IMR-90 (cell line): ENCODE data around the gene CREB1. TPM values are rescaled to one million over a fixed set of nuclear protein-coding genes. Genes with fewer than 3 reads are reported as not detected.

Experiments
- ATAC-seq: fragments of 200-7000 bp; cut with Tn5 transposase; 2 replicates; pipeline ENCODE4 v1.9.1; 2020; ENCODE audit warnings: low read depth, mild to moderate bottlenecking, moderate library complexity
- BruUV-seq: library from RNA; stranded (reverse); fragments of 400-500 nt; replicated peaks from 2 replicates; lab custom pipeline; 2021; lab: Mats Ljungman, UMichigan
- CTCF ChIA-PET: fragments of 300-600 bp; formaldehyde crosslinking; extraction: SDS; loops from one replicate; lab custom pipeline; 2021; ENCODE audit warnings: antibody characterized with exemption; lab: Yijun Ruan, JAX
- POLR2A ChIA-PET: fragments of 300-600 bp; sonication (Branson Sonifier 250); formaldehyde crosslinking; loops from one replicate; lab custom pipeline; 2022; ENCODE audit warnings: antibody characterized with exemption; ENCODE audit not compliant: unreplicated experiment; lab: Charles Lee
- DNase-seq: peaks from one replicate; pipeline ENCODE4 v3.0.0; 2013
- H2AFZ ChIP-seq: replicated peaks from 2 replicates; pipeline ENCODE3; 2013; ENCODE audit warnings: low read length, mild to moderate bottlenecking; ENCODE audit not compliant: poor library complexity
- H2AK5ac ChIP-seq: 2 replicates; pipeline ENCODE4 v1.6.1; 2013; ENCODE audit warnings: low read depth, low read length, inconsistent platforms
- H2AK9ac ChIP-seq: replicated peaks from 2 replicates; pipeline ENCODE3; 2013; ENCODE audit warnings: mild to moderate bottlenecking, low read depth, low read length, moderate library complexity; ENCODE audit not compliant: poor library complexity
- H2BK120ac ChIP-seq: 2 replicates; pipeline ENCODE4 v1.6.1; 2013; ENCODE audit warnings: low read depth, low read length, inconsistent platforms
- H2BK15ac ChIP-seq: 3 replicates; pipeline ENCODE4 v1.6.1; 2013; ENCODE audit warnings: low read depth, low read length, inconsistent platforms
- H2BK20ac ChIP-seq: 2 replicates; pipeline ENCODE4 v1.6.1; 2013; ENCODE audit warnings: low read depth, mild to moderate bottlenecking, inconsistent platforms, low read length, moderate library complexity
- H2BK5ac ChIP-seq: 2 replicates; pipeline ENCODE4 v1.6.1; 2013; ENCODE audit warnings: mild to moderate bottlenecking, low read depth, low read length, inconsistent platforms; ENCODE audit not compliant: poor library complexity, severe bottlenecking
- H3K14ac ChIP-seq: replicated peaks from 2 replicates; pipeline ENCODE4 v1.6.1; 2013; ENCODE audit warnings: low read depth, low read length, inconsistent platforms
- H3K18ac ChIP-seq: 2 replicates; pipeline ENCODE4 v1.6.1; 2013; ENCODE audit warnings: low read depth, low read length, control low read depth
- H3K23ac ChIP-seq: 2 replicates; pipeline ENCODE4 v1.6.1; 2013; ENCODE audit warnings: low read depth, low read length, inconsistent platforms
- H3K27ac ChIP-seq: 2 replicates; pipeline ENCODE4 v1.5.1; 2013; ENCODE audit warnings: mild to moderate bottlenecking, control low read depth, low read length; ENCODE audit not compliant: insufficient read depth
- H3K27me3 ChIP-seq: 2 replicates; pipeline ENCODE4 v1.6.1; 2013; ENCODE audit warnings: low read length; ENCODE audit not compliant: control insufficient read depth, insufficient read depth
- H3K36me3 ChIP-seq: 2 replicates; pipeline ENCODE4 v1.6.1; 2013; ENCODE audit warnings: low read length, mixed read lengths; ENCODE audit not compliant: control insufficient read depth, insufficient read depth
- H3K4ac ChIP-seq: 2 replicates; pipeline ENCODE4 v1.6.1; 2013; ENCODE audit warnings: low read depth, low read length, inconsistent platforms
- H3K4me1 ChIP-seq: 2 replicates; pipeline ENCODE4 v1.6.1; 2013; ENCODE audit warnings: low read length, mixed read lengths; ENCODE audit not compliant: control insufficient read depth, insufficient read depth
- H3K4me2 ChIP-seq: 2 replicates; pipeline ENCODE4 v1.6.1; 2013; ENCODE audit warnings: low read depth, mild to moderate bottlenecking, control low read depth, low read length, moderate library complexity
- H3K4me3 ChIP-seq: 2 replicates; pipeline ENCODE4 v1.5.1; 2013; ENCODE audit warnings: low read depth, mild to moderate bottlenecking, control low read depth, low read length, moderate library complexity; ENCODE audit not compliant: insufficient read depth
- H3K56ac ChIP-seq: 2 replicates; pipeline ENCODE4 v1.6.1; 2013; ENCODE audit warnings: low read length, inconsistent platforms; ENCODE audit not compliant: insufficient read depth; ENCODE audit errors: extremely low read depth
- H3K79me1 ChIP-seq, 2 experiments: 2 replicates each; pipeline ENCODE4 v1.6.1; 2013; ENCODE audit warnings: low read length in 2 of 2, inconsistent platforms in 1 of 2, low read depth in 1 of 2
- H3K9ac ChIP-seq: 2 replicates; pipeline ENCODE4 v1.6.1; 2013; ENCODE audit warnings: low read depth, low read length, control low read depth
- H3K9me1 ChIP-seq: 2 replicates; pipeline ENCODE4 v1.6.1; 2013; ENCODE audit warnings: low read length, inconsistent platforms; ENCODE audit not compliant: insufficient read depth
- H3K9me3 ChIP-seq: 2 replicates; pipeline ENCODE4 v1.6.1; 2013; ENCODE audit warnings: low read length; ENCODE audit not compliant: control insufficient read depth, insufficient read depth
- H4K20me1 ChIP-seq: 2 replicates; pipeline ENCODE4 v1.6.1; 2013; ENCODE audit warnings: low read length, inconsistent platforms; ENCODE audit not compliant: insufficient read depth
- H4K5ac ChIP-seq: 2 replicates; pipeline ENCODE4 v1.6.1; 2013; ENCODE audit warnings: mild to moderate bottlenecking, low read depth, low read length, control low read depth
- H4K8ac ChIP-seq, 2 experiments: 2 replicates each; pipeline ENCODE4 v1.6.1; 2013; ENCODE audit warnings: low read depth in 2 of 2, low read length in 2 of 2, control low read depth in 1 of 2, inconsistent platforms in 1 of 2
- H4K91ac ChIP-seq: 2 replicates; pipeline ENCODE4 v1.6.1; 2013; ENCODE audit warnings: low read depth, low read length, inconsistent platforms; ENCODE audit not compliant: insufficient read depth
- CEBPB ChIP-seq: IDR thresholded peaks from 2 replicates; pipeline ENCODE4 v1.6.1; 2012; ENCODE audit warnings: low read depth, low read length, improper control_type of control experiment
- ELK1 ChIP-seq: fragments of 150-350 bp; IDR thresholded peaks from 2 replicates; pipeline ENCODE4 v1.6.1; 2016; ENCODE audit warnings: low read depth, mild to moderate bottlenecking, low read length, moderate library complexity, borderline replicate concordance
- MXI1 ChIP-seq: IDR thresholded peaks from 2 replicates; pipeline ENCODE4 v1.6.1; 2012; ENCODE audit warnings: low read depth, mild to moderate bottlenecking, low read length, moderate library complexity, borderline replicate concordance
- POLR2A ChIP-seq: IDR thresholded peaks from 2 replicates; pipeline ENCODE4 v1.6.1; 2012; ENCODE audit warnings: mild to moderate bottlenecking, low read depth, low read length
- RAD21 ChIP-seq: IDR thresholded peaks from 2 replicates; pipeline ENCODE4 v1.6.1; 2012; ENCODE audit warnings: low read length, improper control_type of control experiment
- RCOR1 ChIP-seq: IDR thresholded peaks from 2 replicates; pipeline ENCODE4 v1.6.1; 2012; ENCODE audit warnings: mild to moderate bottlenecking, low read length, improper control_type of control experiment; ENCODE audit not compliant: insufficient replicate concordance
- RFX5 ChIP-seq: IDR thresholded peaks from 2 replicates; pipeline ENCODE4 v1.8.0; 2012; ENCODE audit warnings: low read depth, mild to moderate bottlenecking, low read length, moderate library complexity
- WGBS, 2 experiments: methylation state at CpG; one replicate each; pipeline versions ENCODE4 v1.1.5 to v1.1.7; 2013; ENCODE audit warnings: missing lambda C conversion rate in 2 of 2; ENCODE audit not compliant: insufficient read length in 1 of 2; ENCODE audit errors: extremely low coverage in 2 of 2; 5-methylcytosine and 5-hydroxymethylcytosine counted together
- dilution Hi-C: fragments of 300-500 bp; cut with HindIII; formaldehyde crosslinking; loops from one replicate; pipeline ENCODE4 v1.14.3; 2018; ENCODE audit warnings: low sequenced_read_pairs; ENCODE audit not compliant: unreplicated experiment
- in situ Hi-C: fragments of 300-500 bp; cut with MboI; formaldehyde crosslinking; loops from 3 replicates; pipeline ENCODE4 v1.14.3; 2019; ENCODE audit warnings: low sequenced_read_pairs, inconsistent platforms, mixed read lengths
- intact Hi-C: fragments of 100-400 bp; cut with micrococcal nuclease; formaldehyde crosslinking; loops from 2 replicates; pipeline ENCODE4 v1.10.0; 2022
- polyA plus RNA-seq, 3 experiments: library from polyadenylated mRNA; depleted of rRNA; stranded (reverse); fragments of >200 nt; gene quantifications; 2 replicates each; pipeline ENCODE4 v1.2.3, GENCODE V29; 2012; ENCODE audit warnings: low replicate concordance in 1 of 3
- total RNA-seq: library from RNA; depleted of rRNA; stranded (reverse); fragments of >200 nt; gene quantifications from 2 replicates; pipeline ENCODE4 v1.2.3, GENCODE V29; 2012

Gene CREB1
- total and polyA plus RNA-seq, 2 of the 4 experiments (the other 2 are of a cell fraction) = 22.4 to 94.5 TPM

GRCh38 chr2:207594731-207595130, 65.0 kb downstream of the CREB1 start:
- Histone ChIP-seq H2BK120ac (no peak overlapping the region), H2BK20ac (no peak overlapping the region), H4K91ac (no peak overlapping the region), H3K56ac (no peak overlapping the region), H3K9me1 (no peaks in the 10 kb centered on the region), H3K4me2 (no peak overlapping the region), H3K79me1 (peaks cover 7 to 9% of the 10 kb centered on the region in 2 experiments; a peak in 1 of 4 replicates), H2BK15ac (no peak overlapping the region), H2AK5ac (no peak overlapping the region), H3K4ac (no peak overlapping the region), H3K27me3 (no peaks in the 10 kb centered on the region), H4K20me1 (no peaks in the 10 kb centered on the region), H3K36me3 (peaks cover 18% of the 10 kb centered on the region), H4K5ac (no peak overlapping the region), H2BK5ac (no peak overlapping the region), H3K14ac (no peak overlapping the region), H4K8ac (no peak overlapping the region), H3K9ac (no peak overlapping the region), H3K27ac (no peak overlapping the region), H3K9me3 (peaks cover 4% of the 10 kb centered on the region; the same call in 1 of the 2 replicates), H3K4me3 (no peak overlapping the region), H3K18ac (no peak overlapping the region), H3K23ac (no peak overlapping the region), H3K4me1 (no peaks in the 10 kb centered on the region), H2AFZ (no peak overlapping the region), H2AK9ac (no peak overlapping the region)
- TF ChIP-seq RCOR1 (no peak), POLR2A (no peak), CEBPB (no peak), ELK1 (no peak), RAD21 (no peak), RFX5 (no peak), MXI1 (no peak)
- no TSS peak for BruUV-seq
- DNase-seq = no peak
- dilution Hi-C loops = no loop called here
- no CpG with 5 or more reads among the region's 4 CpGs for WGBS, 2 experiments
- no peak for ATAC-seq
- in situ Hi-C loops = no loop called here
- ChIA-PET POLR2A (no interaction called here), CTCF (no interaction called here)
- intact Hi-C loops = no loop called here
